Measurements from ENCODE around the gene CLDN25.
A peak's percentile ranks its signal among the peaks of the same experiment; 100 is the strongest.
"Not testable (repeated sequence)": the region's sequence is repeated elsewhere in the genome, so short reads cannot be mapped to it uniquely, and the experiment has no call there.

The CLDN25 gene

GRCh38 chr11:113779496-113779895 lies at the start of gene CLDN25:
TSS of gene CLDN25 (plus strand) at chr11:113779796. CDS start at chr11:113779796, 0 bp downstream.
- no peak for DNase-seq

DNA sequence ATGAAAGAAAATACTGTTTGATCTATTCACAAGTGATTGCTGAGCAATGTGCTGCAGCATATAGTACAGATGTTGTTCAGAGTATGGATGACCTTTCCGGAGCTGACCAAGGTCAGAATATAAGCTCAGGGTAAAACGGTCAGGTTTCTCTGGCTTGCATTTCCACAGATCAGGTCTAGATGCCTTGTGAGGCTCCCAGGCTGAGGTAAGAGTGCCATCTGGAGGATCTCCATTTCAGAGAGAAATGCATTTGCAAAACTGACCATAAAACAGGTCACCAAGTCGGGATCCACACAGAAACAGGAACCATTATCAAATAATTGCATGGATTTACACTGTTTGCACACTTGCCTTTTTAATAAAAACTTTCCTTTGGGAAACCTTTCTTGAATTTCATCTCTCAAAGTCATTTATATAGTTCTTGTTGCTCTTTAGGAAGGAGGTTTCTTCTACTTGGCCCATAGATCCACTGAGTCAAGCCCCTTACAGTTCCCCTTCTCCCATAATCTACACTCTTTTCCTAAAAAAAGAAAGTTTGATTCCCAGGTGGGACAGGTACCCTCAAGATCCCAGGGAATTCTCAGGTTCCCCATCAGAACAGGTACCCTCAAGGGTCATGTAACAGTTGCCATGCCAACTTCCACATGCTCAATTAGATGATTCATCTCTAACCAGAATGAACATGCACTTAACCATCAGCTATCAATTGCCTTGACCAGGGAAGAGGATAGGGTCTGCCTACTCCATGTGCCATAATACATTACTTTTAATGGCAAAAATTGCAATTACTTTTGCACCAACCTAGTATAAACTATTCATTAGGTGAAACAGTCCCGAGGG lies 48.5 kb upstream of the CLDN25 start:
- DNase-seq, result no peak

GRCh38 chr11:113732092-113732491 lies 47.5 kb upstream of the CLDN25 start:
- no peak for DNase-seq

- DNase-seq, result no peak
Observed at GRCh38 chr11:113736323-113736722, 43.3 kb upstream of the CLDN25 start.

DNA sequence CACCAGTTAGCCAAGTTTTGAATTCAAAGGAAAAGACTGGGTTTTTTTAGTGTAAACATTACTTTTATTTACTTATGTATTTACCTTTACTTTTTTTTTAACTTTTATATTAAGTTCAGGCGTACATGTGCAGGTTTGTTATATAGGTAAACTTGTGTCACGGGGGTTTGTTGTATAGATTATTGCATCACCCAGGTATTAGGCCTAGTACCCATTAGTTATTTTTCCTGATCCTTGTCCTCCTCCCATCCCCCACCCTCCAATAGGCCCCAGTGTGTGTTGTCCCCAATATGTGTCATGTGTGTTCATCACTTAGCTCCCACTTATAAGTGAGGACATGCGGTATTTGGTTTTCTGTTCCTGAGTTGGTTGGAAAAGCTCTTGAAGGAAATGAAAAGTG lies 26.7 kb upstream of the CLDN25 start:
- DNase-seq, result no peak

DNA sequence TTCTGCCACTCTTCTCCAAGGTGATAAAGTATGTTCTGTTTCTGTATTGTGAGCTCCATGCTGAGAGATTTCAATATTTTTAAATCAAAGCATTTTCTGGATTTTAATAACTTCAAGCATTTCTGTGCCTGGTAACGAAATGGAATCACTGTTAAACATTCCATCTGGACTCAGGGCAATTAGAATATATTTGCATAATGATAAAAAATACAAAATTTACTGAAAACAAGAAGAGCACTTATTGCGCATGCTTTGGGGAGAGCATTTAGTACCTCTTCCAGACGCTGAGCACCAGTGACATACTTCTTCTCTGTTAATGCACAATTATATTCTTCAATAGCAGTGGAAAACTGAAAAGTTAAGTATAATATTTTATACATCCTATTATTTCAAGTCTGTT lies 19.4 kb upstream of the CLDN25 start:
- DNase-seq, result no peak

DNA sequence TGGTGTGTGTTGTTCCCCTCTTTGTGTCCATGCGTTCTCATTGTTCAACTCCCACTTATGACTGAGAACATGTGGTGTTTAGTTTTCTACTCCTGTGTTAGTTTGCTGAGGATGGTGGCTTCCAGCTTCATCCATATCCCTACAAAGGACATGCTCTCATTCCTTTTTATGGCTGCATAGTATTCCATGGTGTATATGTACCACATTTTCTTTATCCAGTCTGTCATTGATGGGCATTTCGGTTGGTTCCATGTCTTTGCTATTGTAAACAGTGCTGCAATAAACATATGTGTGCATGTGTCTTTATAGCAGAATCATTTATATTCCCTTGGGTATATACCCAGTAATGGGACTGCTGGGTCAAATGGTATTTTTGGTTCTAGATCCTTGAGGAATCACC lies 16.6 kb upstream of the CLDN25 start:
- DNase-seq, result not testable (repeated sequence)

GRCh38 chr11:113764527-113765219 lies 14.9 kb upstream of the CLDN25 start:
- no peak for DNase-seq

DNA sequence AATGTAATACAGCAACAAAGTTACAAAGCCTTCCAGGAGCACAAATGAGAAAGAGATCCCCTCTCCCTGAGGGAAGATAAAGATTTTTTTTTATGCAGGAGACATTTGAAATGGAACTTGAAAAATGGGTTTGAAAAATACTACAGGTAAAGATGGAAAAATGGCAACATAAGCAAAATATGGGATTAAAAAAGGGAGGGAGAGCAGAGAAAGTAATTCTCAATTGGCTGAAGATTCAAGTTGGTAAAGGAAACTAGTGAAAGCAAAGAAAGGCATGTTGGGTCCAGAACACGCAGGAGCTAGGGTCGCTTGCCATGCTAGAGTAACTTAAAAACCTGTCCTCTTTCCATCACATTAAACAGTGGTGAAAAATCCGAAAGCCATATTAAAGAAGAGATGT lies 7.6 kb upstream of the CLDN25 start:
- no peak for DNase-seq

DNA sequence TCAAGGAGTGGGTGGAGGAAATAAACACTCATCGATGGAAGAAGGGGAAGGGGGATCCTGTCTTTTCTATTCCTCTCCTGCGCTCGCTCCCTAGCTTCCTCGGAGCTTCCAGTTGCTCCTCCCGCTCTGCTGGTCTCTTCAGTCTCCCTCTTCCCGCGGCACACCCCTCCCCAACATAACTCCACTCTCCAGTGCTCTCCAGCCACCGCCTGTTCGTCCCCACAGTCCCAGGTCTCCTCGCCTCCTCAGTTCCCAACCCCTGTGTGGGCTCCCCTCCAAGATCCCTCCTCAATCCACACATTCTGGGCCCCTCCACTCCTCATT lies 6.5 kb upstream of the CLDN25 start:
- no peak for DNase-seq

DNA sequence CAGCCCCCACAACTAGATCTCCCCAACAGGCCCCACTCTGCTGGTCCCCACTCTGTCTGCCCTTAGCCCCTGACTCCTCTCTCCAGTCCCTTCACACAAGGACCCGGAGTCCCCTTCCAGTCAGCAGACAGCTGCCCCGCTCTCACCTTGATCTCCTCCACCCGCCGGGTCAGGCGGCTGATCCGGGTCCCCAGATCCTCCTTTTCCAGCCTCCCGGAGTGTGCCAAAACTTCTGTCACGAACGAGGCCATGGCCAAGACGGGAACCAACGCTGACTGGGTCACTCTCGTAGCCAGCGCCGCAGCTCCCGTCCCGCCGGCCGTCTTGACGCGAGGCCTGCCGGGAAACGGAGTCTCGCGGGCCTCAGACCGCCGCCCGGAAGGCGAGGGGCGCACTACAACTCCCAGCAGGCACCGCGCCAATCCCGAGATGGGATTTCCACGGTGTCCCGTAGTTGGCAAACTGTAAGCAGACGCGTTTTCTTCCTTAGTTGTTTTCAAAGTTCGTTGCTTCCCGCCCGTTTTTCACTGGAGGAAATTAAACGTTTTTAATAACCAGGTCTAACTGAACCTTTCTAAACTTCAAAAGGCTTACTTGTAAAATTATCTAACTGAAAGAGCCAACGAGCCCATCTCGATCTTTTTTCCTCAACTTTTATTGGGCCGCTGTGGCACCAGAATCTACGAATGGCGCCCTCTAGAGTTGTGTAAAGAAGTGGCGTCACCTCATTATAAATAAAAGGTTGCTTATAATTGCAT lies 6.0 kb upstream of the CLDN25 start, which contains the start of gene ZW10:
TSS of gene ZW10 (minus strand) at position 277 of the 758 bp plus-strand sequence. CDS start at position 251, 26 bp downstream.
- peak; percentile 94 for DNase-seq

- DNase-seq, result no peak
Observed at GRCh38 chr11:113774174-113774503, 5.5 kb upstream of the CLDN25 start.

DNA sequence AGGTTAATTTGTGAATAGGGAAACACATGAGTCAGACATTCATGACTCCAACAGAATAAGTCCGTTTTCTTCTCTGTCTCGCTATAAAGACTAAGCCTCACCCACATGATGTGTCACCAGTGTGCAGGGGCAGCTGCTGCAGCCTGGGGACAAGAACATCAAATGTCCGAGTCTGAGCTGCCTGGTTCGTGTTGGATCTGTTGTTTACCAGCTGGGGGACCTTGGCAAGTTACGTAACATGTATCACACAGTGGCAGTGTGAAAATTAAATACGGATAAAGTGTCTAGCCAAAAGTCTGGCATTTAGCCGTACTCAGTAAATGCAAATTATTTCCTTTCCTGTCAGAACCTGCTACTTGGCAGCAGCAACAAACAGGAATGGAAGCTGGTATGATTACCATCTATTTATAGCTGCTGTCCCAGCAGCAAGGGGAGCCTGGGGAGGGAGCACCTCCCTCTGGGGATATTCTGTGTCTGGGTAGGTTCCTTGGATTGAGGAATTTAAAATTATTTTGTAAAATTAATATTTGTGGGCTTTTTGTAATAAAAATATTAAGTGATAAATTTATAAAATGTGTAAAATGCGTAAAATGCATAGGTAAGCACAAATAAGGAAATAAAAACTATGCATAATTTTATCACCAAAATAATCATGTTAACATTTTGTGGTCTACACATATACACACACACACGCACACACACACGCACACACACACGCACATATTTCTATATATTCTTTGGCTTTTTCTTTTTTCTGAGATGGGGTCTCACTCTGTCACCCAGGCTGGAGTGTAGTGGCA lies 1.3 kb upstream of the CLDN25 start:
- no peak for DNase-seq

GRCh38 chr11:113781682-113782081 lies 2.1 kb downstream of the CLDN25 start:
- DNase-seq, result no peak

DNA sequence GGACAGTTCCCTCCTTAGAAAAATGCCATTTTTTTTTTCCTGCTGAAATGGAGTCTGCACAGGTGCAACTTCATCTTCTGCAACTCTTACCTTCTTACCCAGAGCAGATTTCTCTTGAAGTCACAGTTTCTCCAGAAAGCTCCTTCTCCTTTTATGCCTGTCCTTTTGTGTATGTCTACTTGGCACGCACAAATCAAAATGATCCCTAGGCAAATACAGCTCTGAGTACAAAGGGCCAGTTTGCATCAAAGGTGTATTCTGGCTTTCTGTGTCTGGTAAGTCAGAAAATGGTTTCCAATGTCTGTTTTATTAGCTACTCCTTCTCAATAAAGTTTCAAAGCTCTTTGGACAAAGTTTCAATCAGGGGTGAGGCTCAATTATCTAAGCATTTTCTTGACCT lies 2.5 kb downstream of the CLDN25 start:
- no peak for DNase-seq

DNA sequence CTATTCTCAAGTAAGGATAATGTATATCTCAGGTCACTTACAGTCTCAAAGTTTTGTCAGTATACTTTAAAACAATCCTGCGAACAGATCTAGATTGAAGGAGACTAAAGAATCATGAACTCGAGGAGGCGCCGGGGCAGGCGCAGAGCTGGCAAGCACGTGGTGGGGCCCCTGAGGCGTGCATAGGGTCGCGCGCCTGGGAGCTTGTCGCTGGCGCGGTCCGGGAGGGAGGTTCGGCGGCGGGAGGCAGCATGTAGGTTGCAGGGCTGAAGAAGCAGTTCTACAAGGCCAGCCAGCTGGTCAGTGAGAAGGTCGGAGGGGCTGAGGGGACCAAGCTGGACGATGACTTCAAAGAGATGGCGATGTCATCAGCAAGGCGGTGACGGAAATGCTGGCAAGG lies 9.4 kb downstream of the CLDN25 start:
- not testable (repeated sequence) for DNase-seq

- no peak for DNase-seq
Observed at GRCh38 chr11:113789675-113790320, 10.2 kb downstream of the CLDN25 start.

DNA sequence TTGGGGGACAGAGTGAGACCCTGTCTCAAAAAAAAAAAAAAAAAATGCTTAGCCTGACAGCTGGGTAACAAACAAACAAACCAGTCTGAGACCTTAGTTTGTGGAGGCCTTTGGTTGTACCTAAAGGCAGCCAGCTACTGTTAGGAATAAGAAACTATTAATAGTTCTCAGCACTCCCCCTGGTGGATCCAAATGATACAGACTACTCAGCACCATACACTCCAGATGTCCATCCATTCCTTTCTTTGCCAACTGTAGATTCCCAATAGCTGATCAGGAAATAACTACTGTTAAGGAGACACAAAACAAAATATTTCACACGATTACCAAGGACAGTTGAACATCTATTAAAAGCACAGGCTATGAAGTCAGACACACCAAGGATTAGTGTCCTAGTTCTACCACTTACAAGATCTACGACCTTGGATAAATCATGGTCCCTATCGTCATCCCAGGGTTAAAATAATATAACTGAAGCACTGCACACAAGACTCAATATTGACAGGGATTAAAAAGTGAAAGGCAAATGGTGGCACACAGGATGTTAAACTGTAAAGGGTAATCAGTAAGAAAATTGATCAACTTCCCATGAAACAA lies 17.2 kb downstream of the CLDN25 start:
- DNase-seq, result peak; percentile 25

DNA sequence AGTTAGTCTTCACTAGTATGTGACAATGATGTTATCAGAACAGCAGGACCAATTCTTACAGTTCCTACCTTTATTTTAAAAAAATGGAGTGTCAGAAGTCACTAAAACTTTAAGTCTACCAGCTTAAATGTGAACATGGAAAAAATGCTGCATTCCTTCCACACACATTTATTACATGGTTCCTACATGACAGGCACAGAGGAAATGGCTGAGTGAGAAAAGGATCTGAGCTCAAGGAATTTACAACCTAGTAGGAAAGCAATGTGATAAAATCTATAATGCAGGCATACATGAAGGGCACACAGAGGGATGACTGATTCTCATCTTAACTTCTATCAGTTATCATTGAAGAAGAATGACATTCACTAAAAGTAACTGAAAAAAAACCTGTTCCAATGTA lies 23.0 kb downstream of the CLDN25 start:
- no peak for DNase-seq

- no peak for DNase-seq
Observed at GRCh38 chr11:113805640-113806039, 26.0 kb downstream of the CLDN25 start.

DNA sequence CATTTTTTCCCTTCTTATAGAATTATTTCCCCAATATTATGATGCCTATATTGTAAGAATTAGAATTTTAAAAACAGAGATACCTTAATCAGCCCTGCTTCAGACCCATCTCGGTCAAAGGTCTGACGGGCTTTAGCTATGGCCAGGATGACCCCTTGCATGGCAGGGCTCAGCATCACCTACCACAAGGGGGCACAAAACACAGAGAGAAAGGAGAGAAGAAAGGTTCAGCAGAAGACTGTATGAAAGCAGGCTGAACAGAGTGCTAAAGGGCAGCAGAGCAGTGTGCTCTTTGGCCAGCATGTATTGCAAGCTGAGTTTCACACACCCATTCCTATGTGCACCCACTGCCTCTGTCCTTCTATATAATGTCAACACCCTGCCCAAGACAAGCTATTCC lies 26.8 kb downstream of the CLDN25 start:
- peak; percentile 5 for DNase-seq

DNA sequence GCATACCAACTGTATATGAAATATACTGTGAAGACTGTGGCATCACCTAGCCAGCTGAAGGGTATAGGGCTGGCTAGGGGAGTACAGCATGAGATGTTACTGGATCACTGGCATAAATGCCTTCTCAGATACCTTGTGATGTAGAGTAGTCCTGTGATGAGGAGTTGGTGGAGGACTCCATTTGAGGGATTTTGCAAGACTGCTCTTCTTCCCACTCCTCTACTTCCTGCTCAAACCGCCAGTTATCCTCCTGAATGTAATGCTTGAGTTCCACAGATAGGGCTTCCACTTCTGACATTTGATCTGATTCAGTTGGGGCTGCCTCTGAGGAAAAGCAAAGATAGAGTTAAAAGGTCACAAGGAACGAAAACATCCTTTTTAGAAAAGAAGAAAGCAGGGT lies 29.3 kb downstream of the CLDN25 start:
- DNase-seq, result no peak
